ENCODE data around the gene ERCC6.

DNA sequence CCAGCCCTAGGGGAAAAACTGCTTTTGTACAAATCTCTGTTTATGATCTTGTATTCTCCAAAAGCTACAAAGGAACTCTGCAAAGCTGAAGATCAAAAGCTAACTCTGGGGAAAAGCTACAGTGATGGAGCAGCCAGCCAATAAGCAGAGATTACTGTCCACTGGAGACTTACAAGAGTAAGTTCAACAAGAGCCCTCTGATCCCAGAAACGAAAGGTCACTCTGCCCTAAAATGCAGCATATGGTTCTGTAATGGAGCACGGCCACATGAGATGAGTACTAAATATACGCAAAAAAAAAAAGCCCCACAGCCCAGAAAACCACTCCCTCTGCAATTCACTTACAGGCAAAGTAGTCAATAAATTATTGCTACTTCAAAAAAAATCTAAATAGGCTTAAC lies 60.1 kb downstream of the ERCC6 start:
- TF ChIP-seq, protein P1, sequence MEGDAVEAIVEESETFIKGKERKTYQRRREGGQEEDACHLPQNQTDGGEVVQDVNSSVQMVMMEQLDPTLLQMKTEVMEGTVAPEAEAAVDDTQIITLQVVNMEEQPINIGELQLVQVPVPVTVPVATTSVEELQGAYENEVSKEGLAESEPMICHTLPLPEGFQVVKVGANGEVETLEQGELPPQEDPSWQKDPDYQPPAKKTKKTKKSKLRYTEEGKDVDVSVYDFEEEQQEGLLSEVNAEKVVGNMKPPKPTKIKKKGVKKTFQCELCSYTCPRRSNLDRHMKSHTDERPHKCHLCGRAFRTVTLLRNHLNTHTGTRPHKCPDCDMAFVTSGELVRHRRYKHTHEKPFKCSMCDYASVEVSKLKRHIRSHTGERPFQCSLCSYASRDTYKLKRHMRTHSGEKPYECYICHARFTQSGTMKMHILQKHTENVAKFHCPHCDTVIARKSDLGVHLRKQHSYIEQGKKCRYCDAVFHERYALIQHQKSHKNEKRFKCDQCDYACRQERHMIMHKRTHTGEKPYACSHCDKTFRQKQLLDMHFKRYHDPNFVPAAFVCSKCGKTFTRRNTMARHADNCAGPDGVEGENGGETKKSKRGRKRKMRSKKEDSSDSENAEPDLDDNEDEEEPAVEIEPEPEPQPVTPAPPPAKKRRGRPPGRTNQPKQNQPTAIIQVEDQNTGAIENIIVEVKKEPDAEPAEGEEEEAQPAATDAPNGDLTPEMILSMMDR (conservative IDR thresholded peaks at IDR 0.05; ENCODE audit: low read length) = no peak
- TF ChIP-seq EZH2phosphoT487 (IDR thresholded peaks at IDR 0.05; ENCODE audit: borderline replicate concordance) = no peak
